WTC11 (cell line): ENCODE results near the gene CRYBA2. TPM values are rescaled to one million over a fixed set of nuclear protein-coding genes. Genes with fewer than 3 reads are reported as not detected.

Experiments
- ATF1 ChIP-seq: sonication (generic); formaldehyde crosslinking; IDR thresholded peaks from 2 replicates; pipeline ENCODE4 v1.8.1; 2023; ENCODE audit warnings: mild to moderate bottlenecking, moderate library complexity, missing genetic modification reagents
- CREB1 ChIP-seq: sonication (generic); formaldehyde crosslinking; IDR thresholded peaks from 2 replicates; pipeline ENCODE4 v1.8.0; 2023; ENCODE audit warnings: mild to moderate bottlenecking, missing genetic modification reagents
- EMX1 ChIP-seq: fragments of 250-450 bp; sonication (Bioruptor Pico); IDR thresholded peaks from 2 replicates; pipeline ENCODE4 v1.8.0; 2021; ENCODE audit warnings: mild to moderate bottlenecking
- FOXP1 ChIP-seq: sonication (generic); formaldehyde crosslinking; IDR thresholded peaks from 2 replicates; pipeline ENCODE4 v1.8.0; 2022; ENCODE audit warnings: missing genetic modification reagents, mild to moderate bottlenecking, moderate library complexity, borderline replicate concordance
- GABPB1 ChIP-seq: sonication (generic); formaldehyde crosslinking; IDR thresholded peaks from 2 replicates; pipeline ENCODE4 v1.8.1; 2023; ENCODE audit warnings: mild to moderate bottlenecking, missing genetic modification reagents
- GTF2I ChIP-seq: fragments of 250-450 bp; sonication (Bioruptor Pico); conservative IDR thresholded peaks from 2 replicates; pipeline ENCODE4 v1.4.0; 2021; ENCODE audit warnings: mild to moderate bottlenecking
- JUN ChIP-seq: sonication (generic); formaldehyde crosslinking; IDR thresholded peaks from 2 replicates; pipeline ENCODE4 v1.8.0; 2023; ENCODE audit warnings: mild to moderate bottlenecking, missing genetic modification reagents
- MXD4 ChIP-seq: fragments of 250-450 bp; sonication (Bioruptor Pico); IDR thresholded peaks from 2 replicates; pipeline ENCODE4 v1.8.0; 2021; ENCODE audit warnings: mild to moderate bottlenecking, moderate library complexity, borderline replicate concordance
- NR1H2 ChIP-seq: sonication (generic); formaldehyde crosslinking; IDR thresholded peaks from 2 replicates; pipeline ENCODE4 v1.9.0; 2021; ENCODE audit warnings: mild to moderate bottlenecking, moderate library complexity, missing genetic modification reagents
- NR2C2 ChIP-seq: sonication (generic); formaldehyde crosslinking; IDR thresholded peaks from 2 replicates; pipeline ENCODE4 v1.8.0; 2022; ENCODE audit warnings: mild to moderate bottlenecking, missing genetic modification reagents
- SMAD3 ChIP-seq: sonication (generic); formaldehyde crosslinking; IDR thresholded peaks from 2 replicates; pipeline ENCODE4 v1.8.0; 2022; ENCODE audit warnings: missing genetic modification reagents, mild to moderate bottlenecking, borderline replicate concordance
- SP1 ChIP-seq: sonication (generic); formaldehyde crosslinking; conservative IDR thresholded peaks from 2 replicates; pipeline ENCODE4 v1.8.1; 2022; ENCODE audit warnings: missing genetic modification reagents
- TEAD1 ChIP-seq: sonication (generic); formaldehyde crosslinking; IDR thresholded peaks from 2 replicates; pipeline ENCODE4 v1.8.0; 2022; ENCODE audit warnings: mild to moderate bottlenecking, missing genetic modification reagents
- TEAD4 ChIP-seq: sonication (generic); formaldehyde crosslinking; IDR thresholded peaks from 2 replicates; pipeline ENCODE4 v1.8.0; 2022; ENCODE audit warnings: mild to moderate bottlenecking, missing genetic modification reagents
- ZBTB21 ChIP-seq: sonication (generic); formaldehyde crosslinking; IDR thresholded peaks from 2 replicates; pipeline ENCODE4 v1.8.1; 2023; ENCODE audit warnings: mild to moderate bottlenecking, missing genetic modification reagents, borderline replicate concordance
- ZNF219 ChIP-seq: sonication (generic); formaldehyde crosslinking; IDR thresholded peaks from 2 replicates; pipeline ENCODE4 v1.8.0; 2023; ENCODE audit warnings: missing genetic modification reagents, mild to moderate bottlenecking, borderline replicate concordance
- ZNF232 ChIP-seq: sonication (generic); formaldehyde crosslinking; IDR thresholded peaks from 2 replicates; pipeline ENCODE4 v1.8.0; 2022; ENCODE audit warnings: mild to moderate bottlenecking, missing genetic modification reagents
- ZNF317 ChIP-seq: sonication (generic); formaldehyde crosslinking; IDR thresholded peaks from 2 replicates; pipeline ENCODE4 v1.8.1; 2023; ENCODE audit warnings: low read depth, mild to moderate bottlenecking, moderate library complexity, missing genetic modification reagents, borderline replicate concordance
- total RNA-seq: library from RNA; stranded (reverse); gene quantifications from 3 replicates; pipeline ENCODE4 v1.2.3, GENCODE V29; 2021
- TF ChIP-seq, protein P1 (sequence below): sonication (generic); formaldehyde crosslinking; IDR thresholded peaks from 2 replicates; pipeline ENCODE4 v1.8.1; 2023; ENCODE audit warnings: mild to moderate bottlenecking, missing genetic modification reagents, borderline replicate concordance
- TF ChIP-seq, protein P2 (sequence below): sonication (generic); formaldehyde crosslinking; IDR thresholded peaks from 2 replicates; pipeline ENCODE4 v1.8.0; 2022; ENCODE audit warnings: mild to moderate bottlenecking, missing genetic modification reagents
- TF ChIP-seq, protein P3 (sequence below): sonication (generic); formaldehyde crosslinking; IDR thresholded peaks from 2 replicates; pipeline ENCODE4 v1.8.1; 2023; ENCODE audit warnings: mild to moderate bottlenecking, missing genetic modification reagents
- TF ChIP-seq, protein P4 (sequence below): fragments of 250-450 bp; sonication (Bioruptor Pico); IDR thresholded peaks from 2 replicates; pipeline ENCODE4 v1.9.0; 2021; ENCODE audit warnings: mild to moderate bottlenecking
- TF ChIP-seq, protein P5 (sequence below): sonication (generic); formaldehyde crosslinking; IDR thresholded peaks from 2 replicates; pipeline ENCODE4 v1.8.0; 2022; ENCODE audit warnings: mild to moderate bottlenecking, missing genetic modification reagents
- TF ChIP-seq, protein P6 (sequence below): sonication (generic); formaldehyde crosslinking; IDR thresholded peaks from 2 replicates; pipeline ENCODE4 v1.8.0; 2022; ENCODE audit warnings: missing genetic modification reagents
- TF ChIP-seq, protein P7 (sequence below): sonication (generic); formaldehyde crosslinking; conservative IDR thresholded peaks from 2 replicates; pipeline ENCODE4 v1.8.1; 2023; ENCODE audit warnings: mild to moderate bottlenecking, low read depth, missing genetic modification reagents, moderate library complexity

CRYBA2 gene
- total RNA-seq, 1 experiment from 2014 or later = not detected

DNA sequence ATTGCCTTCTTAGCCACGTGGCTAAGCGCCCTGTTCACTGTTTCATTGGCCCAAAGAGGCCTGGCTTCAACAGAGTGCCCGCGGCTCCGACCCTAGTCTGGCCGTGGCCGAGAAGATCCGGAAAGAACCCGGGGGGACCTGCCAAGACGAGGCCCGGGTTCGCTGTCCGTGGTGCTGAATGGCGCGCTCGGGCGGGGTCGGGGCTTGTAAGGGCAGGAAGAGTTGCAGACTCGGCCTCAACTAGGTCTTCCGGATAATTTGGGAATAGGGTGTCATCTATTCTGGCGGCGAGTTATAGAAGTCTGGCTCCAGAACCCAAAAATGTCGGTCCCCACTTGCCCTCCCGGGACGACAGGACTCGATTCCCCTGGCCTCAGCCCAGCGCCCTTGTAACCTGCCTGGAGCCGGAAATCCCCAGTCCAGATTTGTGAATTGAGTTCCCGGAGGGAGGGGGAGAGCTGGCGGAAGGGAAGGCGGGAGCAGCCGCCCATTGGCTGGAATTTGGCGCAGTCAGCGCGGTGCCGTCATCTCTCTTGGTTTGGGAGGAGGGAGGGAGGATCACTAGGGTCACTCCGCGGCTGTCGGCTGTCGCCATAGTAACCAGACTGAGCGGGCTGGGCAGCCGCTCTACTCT lies 30.2 kb downstream of the CRYBA2 start (continued):
- TF ChIP-seq, protein P1, sequence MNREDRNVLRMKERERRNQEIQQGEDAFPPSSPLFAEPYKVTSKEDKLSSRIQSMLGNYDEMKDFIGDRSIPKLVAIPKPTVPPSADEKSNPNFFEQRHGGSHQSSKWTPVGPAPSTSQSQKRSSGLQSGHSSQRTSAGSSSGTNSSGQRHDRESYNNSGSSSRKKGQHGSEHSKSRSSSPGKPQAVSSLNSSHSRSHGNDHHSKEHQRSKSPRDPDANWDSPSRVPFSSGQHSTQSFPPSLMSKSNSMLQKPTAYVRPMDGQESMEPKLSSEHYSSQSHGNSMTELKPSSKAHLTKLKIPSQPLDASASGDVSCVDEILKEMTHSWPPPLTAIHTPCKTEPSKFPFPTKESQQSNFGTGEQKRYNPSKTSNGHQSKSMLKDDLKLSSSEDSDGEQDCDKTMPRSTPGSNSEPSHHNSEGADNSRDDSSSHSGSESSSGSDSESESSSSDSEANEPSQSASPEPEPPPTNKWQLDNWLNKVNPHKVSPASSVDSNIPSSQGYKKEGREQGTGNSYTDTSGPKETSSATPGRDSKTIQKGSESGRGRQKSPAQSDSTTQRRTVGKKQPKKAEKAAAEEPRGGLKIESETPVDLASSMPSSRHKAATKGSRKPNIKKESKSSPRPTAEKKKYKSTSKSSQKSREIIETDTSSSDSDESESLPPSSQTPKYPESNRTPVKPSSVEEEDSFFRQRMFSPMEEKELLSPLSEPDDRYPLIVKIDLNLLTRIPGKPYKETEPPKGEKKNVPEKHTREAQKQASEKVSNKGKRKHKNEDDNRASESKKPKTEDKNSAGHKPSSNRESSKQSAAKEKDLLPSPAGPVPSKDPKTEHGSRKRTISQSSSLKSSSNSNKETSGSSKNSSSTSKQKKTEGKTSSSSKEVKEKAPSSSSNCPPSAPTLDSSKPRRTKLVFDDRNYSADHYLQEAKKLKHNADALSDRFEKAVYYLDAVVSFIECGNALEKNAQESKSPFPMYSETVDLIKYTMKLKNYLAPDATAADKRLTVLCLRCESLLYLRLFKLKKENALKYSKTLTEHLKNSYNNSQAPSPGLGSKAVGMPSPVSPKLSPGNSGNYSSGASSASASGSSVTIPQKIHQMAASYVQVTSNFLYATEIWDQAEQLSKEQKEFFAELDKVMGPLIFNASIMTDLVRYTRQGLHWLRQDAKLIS = peak; percentile 76; the same call in 1 of the 2 replicates
- TF ChIP-seq FOXP1 = peak; percentile 97
- TF ChIP-seq JUN (CRISPR knock-in tag) = peak; percentile 95
- TF ChIP-seq, protein P2, sequence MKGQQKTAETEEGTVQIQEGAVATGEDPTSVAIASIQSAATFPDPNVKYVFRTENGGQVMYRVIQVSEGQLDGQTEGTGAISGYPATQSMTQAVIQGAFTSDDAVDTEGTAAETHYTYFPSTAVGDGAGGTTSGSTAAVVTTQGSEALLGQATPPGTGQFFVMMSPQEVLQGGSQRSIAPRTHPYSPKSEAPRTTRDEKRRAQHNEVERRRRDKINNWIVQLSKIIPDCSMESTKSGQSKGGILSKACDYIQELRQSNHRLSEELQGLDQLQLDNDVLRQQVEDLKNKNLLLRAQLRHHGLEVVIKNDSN = peak; percentile 80
- TF ChIP-seq GTF2I (CRISPR knock-in tag) = no peak
- peak; percentile 97 for TF ChIP-seq TEAD1 (CRISPR knock-in tag)
- peak; percentile 82; the same call in 1 of the 2 replicates for TF ChIP-seq SMAD3
- peak; percentile 57; the same call in 1 of the 2 replicates for TF ChIP-seq NR1H2 (CRISPR knock-in tag)
- TF ChIP-seq ZNF232 (CRISPR knock-in tag) = peak; percentile 92
- TF ChIP-seq SP1 = 0 out of 2 replicates have a peak, but pooled peaks have one; percentile 27
- TF ChIP-seq, protein P3, sequence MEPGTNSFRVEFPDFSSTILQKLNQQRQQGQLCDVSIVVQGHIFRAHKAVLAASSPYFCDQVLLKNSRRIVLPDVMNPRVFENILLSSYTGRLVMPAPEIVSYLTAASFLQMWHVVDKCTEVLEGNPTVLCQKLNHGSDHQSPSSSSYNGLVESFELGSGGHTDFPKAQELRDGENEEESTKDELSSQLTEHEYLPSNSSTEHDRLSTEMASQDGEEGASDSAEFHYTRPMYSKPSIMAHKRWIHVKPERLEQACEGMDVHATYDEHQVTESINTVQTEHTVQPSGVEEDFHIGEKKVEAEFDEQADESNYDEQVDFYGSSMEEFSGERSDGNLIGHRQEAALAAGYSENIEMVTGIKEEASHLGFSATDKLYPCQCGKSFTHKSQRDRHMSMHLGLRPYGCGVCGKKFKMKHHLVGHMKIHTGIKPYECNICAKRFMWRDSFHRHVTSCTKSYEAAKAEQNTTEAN = peak; percentile 86; the same call in 1 of the 2 replicates
- TF ChIP-seq, protein P4, sequence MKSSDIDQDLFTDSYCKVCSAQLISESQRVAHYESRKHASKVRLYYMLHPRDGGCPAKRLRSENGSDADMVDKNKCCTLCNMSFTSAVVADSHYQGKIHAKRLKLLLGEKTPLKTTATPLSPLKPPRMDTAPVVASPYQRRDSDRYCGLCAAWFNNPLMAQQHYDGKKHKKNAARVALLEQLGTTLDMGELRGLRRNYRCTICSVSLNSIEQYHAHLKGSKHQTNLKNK = no peak
- TF ChIP-seq, protein P5, sequence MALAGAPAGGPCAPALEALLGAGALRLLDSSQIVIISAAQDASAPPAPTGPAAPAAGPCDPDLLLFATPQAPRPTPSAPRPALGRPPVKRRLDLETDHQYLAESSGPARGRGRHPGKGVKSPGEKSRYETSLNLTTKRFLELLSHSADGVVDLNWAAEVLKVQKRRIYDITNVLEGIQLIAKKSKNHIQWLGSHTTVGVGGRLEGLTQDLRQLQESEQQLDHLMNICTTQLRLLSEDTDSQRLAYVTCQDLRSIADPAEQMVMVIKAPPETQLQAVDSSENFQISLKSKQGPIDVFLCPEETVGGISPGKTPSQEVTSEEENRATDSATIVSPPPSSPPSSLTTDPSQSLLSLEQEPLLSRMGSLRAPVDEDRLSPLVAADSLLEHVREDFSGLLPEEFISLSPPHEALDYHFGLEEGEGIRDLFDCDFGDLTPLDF (CRISPR knock-in tag) = peak; percentile 31; the same call in 1 of the 2 replicates
- TF ChIP-seq TEAD4 = 0 out of 2 replicates have a peak, but pooled peaks have one; percentile 66
- TF ChIP-seq MXD4 = no peak
- TF ChIP-seq GABPB1 (CRISPR knock-in tag) = peak; percentile 66
- TF ChIP-seq ZBTB21 (CRISPR knock-in tag) = no peak
- TF ChIP-seq ATF1 (CRISPR knock-in tag) = no peak
- peak; percentile 65; the same call in 1 of the 2 replicates for TF ChIP-seq ZNF317 (CRISPR knock-in tag)
- TF ChIP-seq EMX1 = no peak
- peak; percentile 60; the same call in 1 of the 2 replicates for TF ChIP-seq ZNF219 (CRISPR knock-in tag)
- TF ChIP-seq CREB1 (CRISPR knock-in tag) = peak; percentile 70
- TF ChIP-seq, protein P6, sequence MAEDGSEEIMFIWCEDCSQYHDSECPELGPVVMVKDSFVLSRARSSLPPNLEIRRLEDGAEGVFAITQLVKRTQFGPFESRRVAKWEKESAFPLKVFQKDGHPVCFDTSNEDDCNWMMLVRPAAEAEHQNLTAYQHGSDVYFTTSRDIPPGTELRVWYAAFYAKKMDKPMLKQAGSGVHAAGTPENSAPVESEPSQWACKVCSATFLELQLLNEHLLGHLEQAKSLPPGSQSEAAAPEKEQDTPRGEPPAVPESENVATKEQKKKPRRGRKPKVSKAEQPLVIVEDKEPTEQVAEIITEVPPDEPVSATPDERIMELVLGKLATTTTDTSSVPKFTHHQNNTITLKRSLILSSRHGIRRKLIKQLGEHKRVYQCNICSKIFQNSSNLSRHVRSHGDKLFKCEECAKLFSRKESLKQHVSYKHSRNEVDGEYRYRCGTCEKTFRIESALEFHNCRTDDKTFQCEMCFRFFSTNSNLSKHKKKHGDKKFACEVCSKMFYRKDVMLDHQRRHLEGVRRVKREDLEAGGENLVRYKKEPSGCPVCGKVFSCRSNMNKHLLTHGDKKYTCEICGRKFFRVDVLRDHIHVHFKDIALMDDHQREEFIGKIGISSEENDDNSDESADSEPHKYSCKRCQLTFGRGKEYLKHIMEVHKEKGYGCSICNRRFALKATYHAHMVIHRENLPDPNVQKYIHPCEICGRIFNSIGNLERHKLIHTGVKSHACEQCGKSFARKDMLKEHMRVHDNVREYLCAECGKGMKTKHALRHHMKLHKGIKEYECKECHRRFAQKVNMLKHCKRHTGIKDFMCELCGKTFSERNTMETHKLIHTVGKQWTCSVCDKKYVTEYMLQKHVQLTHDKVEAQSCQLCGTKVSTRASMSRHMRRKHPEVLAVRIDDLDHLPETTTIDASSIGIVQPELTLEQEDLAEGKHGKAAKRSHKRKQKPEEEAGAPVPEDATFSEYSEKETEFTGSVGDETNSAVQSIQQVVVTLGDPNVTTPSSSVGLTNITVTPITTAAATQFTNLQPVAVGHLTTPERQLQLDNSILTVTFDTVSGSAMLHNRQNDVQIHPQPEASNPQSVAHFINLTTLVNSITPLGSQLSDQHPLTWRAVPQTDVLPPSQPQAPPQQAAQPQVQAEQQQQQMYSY = peak; percentile 46; the same call in 1 of the 2 replicates
- TF ChIP-seq, protein P7, sequence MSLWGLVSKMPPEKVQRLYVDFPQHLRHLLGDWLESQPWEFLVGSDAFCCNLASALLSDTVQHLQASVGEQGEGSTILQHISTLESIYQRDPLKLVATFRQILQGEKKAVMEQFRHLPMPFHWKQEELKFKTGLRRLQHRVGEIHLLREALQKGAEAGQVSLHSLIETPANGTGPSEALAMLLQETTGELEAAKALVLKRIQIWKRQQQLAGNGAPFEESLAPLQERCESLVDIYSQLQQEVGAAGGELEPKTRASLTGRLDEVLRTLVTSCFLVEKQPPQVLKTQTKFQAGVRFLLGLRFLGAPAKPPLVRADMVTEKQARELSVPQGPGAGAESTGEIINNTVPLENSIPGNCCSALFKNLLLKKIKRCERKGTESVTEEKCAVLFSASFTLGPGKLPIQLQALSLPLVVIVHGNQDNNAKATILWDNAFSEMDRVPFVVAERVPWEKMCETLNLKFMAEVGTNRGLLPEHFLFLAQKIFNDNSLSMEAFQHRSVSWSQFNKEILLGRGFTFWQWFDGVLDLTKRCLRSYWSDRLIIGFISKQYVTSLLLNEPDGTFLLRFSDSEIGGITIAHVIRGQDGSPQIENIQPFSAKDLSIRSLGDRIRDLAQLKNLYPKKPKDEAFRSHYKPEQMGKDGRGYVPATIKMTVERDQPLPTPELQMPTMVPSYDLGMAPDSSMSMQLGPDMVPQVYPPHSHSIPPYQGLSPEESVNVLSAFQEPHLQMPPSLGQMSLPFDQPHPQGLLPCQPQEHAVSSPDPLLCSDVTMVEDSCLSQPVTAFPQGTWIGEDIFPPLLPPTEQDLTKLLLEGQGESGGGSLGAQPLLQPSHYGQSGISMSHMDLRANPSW (CRISPR knock-in tag) = no peak; the same call in 1 of the 2 replicates
- no peak for TF ChIP-seq NR2C2
